ENCODE measurements around the gene IMPG1. TPM values are rescaled to one million over a fixed set of nuclear protein-coding genes. Genes with fewer than 3 reads are reported as not detected.

Gene IMPG1
- polyA plus RNA-seq, 1 donor (not counting 4 experiments of a cell fraction or from before 2014, with no cell fraction given): not detected

DNA sequence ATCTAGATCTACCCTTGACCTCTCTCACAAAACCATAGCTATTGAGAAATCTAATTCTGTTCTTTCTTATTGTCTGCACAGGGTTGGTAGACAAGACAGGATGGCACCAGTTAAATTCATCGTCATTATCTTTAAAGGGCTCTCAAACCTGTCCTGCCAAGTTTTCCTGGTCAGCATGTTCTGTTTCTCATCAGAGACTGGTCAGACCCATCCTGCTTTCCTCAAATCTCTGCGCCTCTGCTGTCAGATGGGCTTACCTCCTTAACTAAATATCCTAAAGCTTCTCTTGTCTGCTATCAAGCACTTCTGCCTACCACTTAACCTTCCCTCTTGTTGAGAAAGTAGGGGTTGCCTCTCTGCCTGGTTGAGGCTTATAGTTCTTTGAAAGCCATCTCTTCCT, 198.2 kb downstream of the IMPG1 start:
- no peaks in the 10 kb centered on the region for H3K9me1 ChIP-seq (ENCODE audit: control insufficient read depth, extremely low read depth, insufficient read depth, low read length)
- H3K9me3 ChIP-seq (ENCODE audit: control insufficient read depth, low read depth, low read length): no peaks in the 10 kb centered on the region
- FAIRE-seq: no peak
- no peak for DNase-seq (ENCODE audit: low read depth, low spot score)
- dilution Hi-C loops (cut with MboI; ENCODE audit: extremely low pct_ligation_motif_present, low sequenced_read_pairs): no loop called here
- H3K27me3 ChIP-seq (ENCODE audit: control insufficient read depth, extremely low read depth, insufficient read depth, low read length): no peaks in the 10 kb centered on the region
- no peak overlapping the region for H3K4me3 ChIP-seq (ENCODE audit: control insufficient read depth in 2 of 3, extremely low read depth in 1 of 3, insufficient read depth in 2 of 3, low read depth in 1 of 3, low read length in 3 of 3)
- no peak for TF ChIP-seq EZH2 (IDR thresholded peaks at IDR 0.05; ENCODE audit: low read length)
- no peak for TF ChIP-seq CTCF (optimal IDR thresholded peaks at IDR 0.05 in 1 of 3, IDR thresholded peaks at IDR 0.05 in 1 of 3, conservative IDR thresholded peaks at IDR 0.05 in 1 of 3; ENCODE audit: extremely low read depth in 1 of 3, insufficient read depth in 2 of 3, low read length in 3 of 3)
- no peaks in the 10 kb centered on the region for H4K20me1 ChIP-seq (ENCODE audit: control insufficient read depth, extremely low read depth, insufficient read depth, low read length)
- H3K79me2 ChIP-seq (ENCODE audit: control insufficient read depth, insufficient read depth, low read length): no peaks in the 10 kb centered on the region
- H3K9ac ChIP-seq (ENCODE audit: control insufficient read depth, extremely low read depth, insufficient read depth, low read length): no peak overlapping the region
- peaks cover 3 to 12% of the 10 kb centered on the region in 2 experiments for H3K36me3 ChIP-seq (ENCODE audit: control insufficient read depth in 2 of 2, extremely low read depth in 1 of 2, insufficient read depth in 2 of 2, low read length in 2 of 2)
- no peak overlapping the region for H3K27ac ChIP-seq (ENCODE audit: control insufficient read depth, insufficient read depth, low read length)
- no peak overlapping the region for H2AFZ ChIP-seq (ENCODE audit: control insufficient read depth, low read length)
- no peaks in the 10 kb centered on the region for H3K4me1 ChIP-seq (ENCODE audit: control insufficient read depth, extremely low read depth, insufficient read depth, low read length)
- no peak overlapping the region for H3K4me2 ChIP-seq (ENCODE audit: control insufficient read depth, extremely low read depth, insufficient read depth, low read depth, low read length)

Small RNA genes within 50 kb of the gene (small RNA-seq; reads per million reads assigned to genes)
- gene RF00019 (ENCODE audit: insufficient read length in 3 of 3, low read depth in 3 of 3, low replicate concordance in 1 of 3) (0 reads per million in 3 experiments), gene RNU6-248P (ENCODE audit: insufficient read length in 3 of 3, low read depth in 3 of 3, low replicate concordance in 1 of 3) (0 reads per million in 3 experiments)
